K562 (cell line): ENCODE results near the gene PRF1. TPM values are rescaled to one million over a fixed set of nuclear protein-coding genes. Genes with fewer than 3 reads are reported as not detected.
A peak's percentile ranks its signal among the peaks of the same experiment; 100 is the strongest.

Experiments used
- ARHGAP35 ChIP-seq: fragments of 450-650 bp; IDR thresholded peaks from 2 replicates; pipeline ENCODE4 v1.6.1; 2018; ENCODE audit not compliant: partially characterized antibody
- BCL6 ChIP-seq: fragments of 250-450 bp; sonication (Bioruptor Pico); IDR thresholded peaks from 2 replicates; pipeline ENCODE4 v1.4.0; 2020
- BRF2 ChIP-seq: IDR thresholded peaks from 3 replicates; pipeline ENCODE4 v1.6.1; 2011; ENCODE audit warnings: borderline replicate concordance, mild to moderate bottlenecking; ENCODE audit not compliant: insufficient read length, insufficient read depth
- CBFA2T3 ChIP-seq: fragments of 450-650 bp; IDR thresholded peaks from 2 replicates; pipeline ENCODE4 v1.6.1; 2017
- EHMT2 ChIP-seq: fragments of 450-650 bp; IDR thresholded peaks from 2 replicates; pipeline ENCODE4 v1.6.1; 2018; ENCODE audit warnings: antibody characterized with exemption
- GTF2B ChIP-seq: IDR thresholded peaks from 2 replicates; pipeline ENCODE4 v1.6.1; 2011; ENCODE audit not compliant: insufficient read length; ENCODE audit errors: extremely low read depth
- HDAC6 ChIP-seq: IDR thresholded peaks from 2 replicates; pipeline ENCODE4 v1.6.1; 2012; ENCODE audit warnings: low read depth, mild to moderate bottlenecking, control low read depth, inconsistent platforms, low read length, moderate library complexity
- MTA2 ChIP-seq: fragments of 450-650 bp; IDR thresholded peaks from 2 replicates; pipeline ENCODE4 v1.6.1; 2016; ENCODE audit warnings: low read depth
- RBFOX2 ChIP-seq: fragments of 200-400 bp; formaldehyde crosslinking; IDR thresholded peaks from 2 replicates; pipeline ENCODE4 v1.6.1; 2017; ENCODE audit warnings: low read depth, mild to moderate bottlenecking, low read length, moderate library complexity
- RBM39 ChIP-seq: fragments of 200-400 bp; formaldehyde crosslinking; optimal IDR thresholded peaks from 2 replicates; pipeline ENCODE3; 2018; ENCODE audit warnings: low read depth, low read length
- RNF2 ChIP-seq: sonication (generic); IDR thresholded peaks from 2 replicates; pipeline ENCODE4 v1.6.1; 2016
- SIN3A ChIP-seq, 2 experiments: fragments of 150-350 bp in 1 of 2; IDR thresholded peaks; 2 replicates each; pipeline ENCODE4 v1.6.1; 2011 to 2016; ENCODE audit warnings: borderline replicate concordance in 2 of 2, low read depth in 2 of 2, low read length in 2 of 2, mild to moderate bottlenecking in 2 of 2, moderate library complexity in 2 of 2; ENCODE audit not compliant: control insufficient read depth in 1 of 2
- SIRT6 ChIP-seq: IDR thresholded peaks from one replicate; pipeline ENCODE4 v1.6.1; 2012; ENCODE audit warnings: low read depth, mild to moderate bottlenecking, control low read depth, inconsistent platforms, low read length, moderate library complexity
- SP1 ChIP-seq: sonication (generic); formaldehyde crosslinking; IDR thresholded peaks from 2 replicates; pipeline ENCODE4 v1.8.1; 2022; ENCODE audit warnings: mild to moderate bottlenecking, missing genetic modification reagents
- SRSF3 ChIP-seq: fragments of 200-400 bp; formaldehyde crosslinking; IDR thresholded peaks from 2 replicates; pipeline ENCODE4 v1.6.1; 2016; ENCODE audit warnings: mild to moderate bottlenecking, low read length, moderate library complexity; ENCODE audit not compliant: insufficient read depth
- TCF15 ChIP-seq: fragments of 250-450 bp; sonication (Bioruptor Pico); IDR thresholded peaks from 2 replicates; pipeline ENCODE4 v1.8.0; 2022; ENCODE audit warnings: moderate library complexity, mild to moderate bottlenecking, inconsistent platforms
- TSC22D4 ChIP-seq: fragments of 450-650 bp; IDR thresholded peaks from 2 replicates; pipeline ENCODE4 v1.6.1; 2016; ENCODE audit warnings: missing genetic modification characterization, missing biosample characterization, control low read depth
- ZKSCAN3 ChIP-seq: fragments of 250-450 bp; sonication (Bioruptor Pico); IDR thresholded peaks from 2 replicates; pipeline ENCODE4 v1.4.0; 2020
- ZNF140 ChIP-seq: fragments of 250-450 bp; sonication (Bioruptor Pico); IDR thresholded peaks from 2 replicates; pipeline ENCODE4 v1.8.0; 2021; ENCODE audit warnings: moderate library complexity, mild to moderate bottlenecking, inconsistent platforms
- ZNF311 ChIP-seq: fragments of 250-450 bp; sonication (Bioruptor Pico); IDR thresholded peaks from 2 replicates; pipeline ENCODE4 v1.4.0; 2020; ENCODE audit warnings: mild to moderate bottlenecking, moderate library complexity
- ZNF609 ChIP-seq: sonication (generic); formaldehyde crosslinking; IDR thresholded peaks from 2 replicates; pipeline ENCODE4 v1.8.1; 2023; ENCODE audit warnings: missing genetic modification reagents, mild to moderate bottlenecking, borderline replicate concordance
- ZSCAN29 ChIP-seq: fragments of 450-650 bp; IDR thresholded peaks from 2 replicates; pipeline ENCODE4 v1.6.1; 2017
- polyA plus RNA-seq, 8 experiments: library from polyadenylated mRNA; depleted of rRNA in 4 of 8; stranded (reverse) in 5 of 8; unstranded in 3 of 8; fragments of >200 nt; fragmentation: Nextera tagmentation in 2 of 8; fragmentation: Illumina TruSeq in 1 of 8; extraction: Ambion mirVana in 2 of 8; extraction: Trizol in 1 of 8; gene quantifications; 2 replicates each; pipeline versions ENCODE4 v1.2.1 to v1.2.3, GENCODE V29; 2011 to 2014; ENCODE audit warnings: inconsistent platforms in 1 of 8, missing spikeins in 1 of 8
- total RNA-seq, 7 experiments: library from RNA; depleted of rRNA in 6 of 7; stranded (reverse); fragments of >200 nt in 6 of 7; fragmentation: Illumina TruSeq in 2 of 7; extraction: Trizol in 2 of 7; gene quantifications; 2 replicates each; pipeline versions ENCODE4 v1.2.1 to v1.2.3, GENCODE V29; 2011 to 2021; ENCODE audit warnings: low replicate concordance in 1 of 7

Gene PRF1
- total and polyA plus RNA-seq, 9 of the 15 experiments (the other 6 are each of a cell fraction or from before 2014, with no cell fraction given) = 3.8 to 8.6 (median 6.3) TPM

- no peak for TF ChIP-seq ZNF609 (CRISPR knock-in tag)
- TF ChIP-seq ARHGAP35 = no peak
- TF ChIP-seq CBFA2T3 = peak; percentile 19; the same call in 1 of the 2 replicates
- no peak for TF ChIP-seq MTA2
- TF ChIP-seq TCF15 (CRISPR knock-in tag) = peak; percentile 90; the same call in 1 of the 2 replicates
- TF ChIP-seq SP1 = no peak
- no peak for TF ChIP-seq SIN3A (IDR thresholded peaks at IDR 0.05; ENCODE audit: borderline replicate concordance in 2 of 2, control insufficient read depth in 1 of 2, low read depth in 2 of 2, low read length in 2 of 2)
- no peak for TF ChIP-seq RBFOX2
- TF ChIP-seq SRSF3 = no peak
- TF ChIP-seq ZNF311 (CRISPR knock-in tag) = peak; percentile 98
- no peak for TF ChIP-seq GTF2B
- TF ChIP-seq ZKSCAN3 (CRISPR knock-in tag) = peak; percentile 82
- TF ChIP-seq TSC22D4 = 0 out of 2 replicates have a peak, but pooled peaks have one; percentile 10
- TF ChIP-seq BRF2 = no peak
- TF ChIP-seq ZSCAN29 = no peak
- TF ChIP-seq EHMT2 = no peak
- no peak for TF ChIP-seq RBM39
- peak; percentile 98 for TF ChIP-seq BCL6 (CRISPR knock-in tag)
- no peak for TF ChIP-seq ZNF140 (CRISPR knock-in tag)
- no peak for TF ChIP-seq HDAC6
- no peak for TF ChIP-seq SIRT6
- TF ChIP-seq RNF2 = no peak
These were observed 11.7 kb downstream of the PRF1 start (continued) for GRCh38 chr10:70590655-70591416.
